DND-41 (cell line): ENCODE data around the gene SERPINB2.
A peak's percentile ranks its signal among the peaks of the same experiment; 100 is the strongest.

ENCODE experiments used
- ATAC-seq: fragments of 200-7000 bp; cut with Tn5 transposase; 3 replicates; pipeline ENCODE4 v1.9.1; 2021; ENCODE audit warnings: low read depth; ENCODE audit not compliant: insufficient read depth
- DNase-seq: peaks from one replicate; pipeline ENCODE4 v3.0.0-alpha.2; 2020
- H2AFZ ChIP-seq: 2 replicates; pipeline ENCODE4 v1.6.0; 2012; ENCODE audit warnings: low read depth, low read length
- H3K27ac ChIP-seq: 2 replicates; pipeline ENCODE4 v1.5.1; 2012; ENCODE audit warnings: low read length, inconsistent platforms
- H3K27me3 ChIP-seq: fragments of 200-600 bp; sonication (generic); 2 replicates; pipeline ENCODE4 v1.6.0; 2012; ENCODE audit warnings: low read length, mild to moderate bottlenecking, inconsistent platforms; ENCODE audit not compliant: insufficient read depth, poor library complexity
- H3K36me3 ChIP-seq: 2 replicates; pipeline ENCODE4 v1.5.1; 2012; ENCODE audit warnings: low read length, inconsistent platforms; ENCODE audit not compliant: insufficient read depth
- H3K4me1 ChIP-seq: 2 replicates; pipeline ENCODE4 v1.5.1; 2012; ENCODE audit warnings: mild to moderate bottlenecking, low read length; ENCODE audit not compliant: insufficient read depth
- H3K4me2 ChIP-seq: 2 replicates; pipeline ENCODE4 v1.6.0; 2012; ENCODE audit warnings: mild to moderate bottlenecking, moderate library complexity, low read length, inconsistent platforms; ENCODE audit not compliant: insufficient read depth
- H3K4me3 ChIP-seq, 2 experiments: fragments of 200-600 bp in 1 of 2; shearing (Covaris generic) in 1 of 2; 2 replicates each; pipeline ENCODE4 v1.5.1; 2012 to 2016; ENCODE audit warnings: inconsistent platforms in 2 of 2, low read length in 2 of 2, mild to moderate bottlenecking in 2 of 2, low read depth in 1 of 2, moderate library complexity in 1 of 2
- H3K79me2 ChIP-seq: 2 replicates; pipeline ENCODE4 v1.6.0; 2012; ENCODE audit warnings: low read length, inconsistent platforms; ENCODE audit not compliant: insufficient read depth
- H3K9ac ChIP-seq: 2 replicates; pipeline ENCODE4 v1.6.0; 2012; ENCODE audit warnings: low read depth, mild to moderate bottlenecking, inconsistent platforms, low read length, moderate library complexity
- H3K9me3 ChIP-seq: 2 replicates; pipeline ENCODE4 v1.5.1; 2012; ENCODE audit warnings: low read length, moderate library complexity, mild to moderate bottlenecking, inconsistent platforms; ENCODE audit not compliant: insufficient read depth, severe bottlenecking
- H4K20me1 ChIP-seq: 2 replicates; pipeline ENCODE4 v1.6.0; 2012; ENCODE audit warnings: low read length; ENCODE audit not compliant: insufficient read depth
- CTCF ChIP-seq: IDR thresholded peaks from 2 replicates; pipeline ENCODE4 v1.5.1; 2012; ENCODE audit warnings: borderline replicate concordance, low read length, moderate library complexity, mild to moderate bottlenecking; ENCODE audit not compliant: poor library complexity, severe bottlenecking; ENCODE audit errors: extremely low read depth
- EZH2 ChIP-seq: IDR thresholded peaks from 3 replicates; pipeline ENCODE4 v1.6.1; 2012; ENCODE audit warnings: borderline replicate concordance, low read depth, mild to moderate bottlenecking, moderate library complexity, low read length, inconsistent platforms; ENCODE audit not compliant: severe bottlenecking

SERPINB2 gene

GRCh38 chr18:63848159-63848558 is 39.3 kb upstream of the SERPINB2 start:
- peaks cover 11% of the 10 kb centered on the region for H3K27me3 ChIP-seq
- no peak for TF ChIP-seq EZH2
- peak; percentile 71 for TF ChIP-seq CTCF
- H3K9ac ChIP-seq, result no peak overlapping the region
- no peaks in the 10 kb centered on the region for H3K4me1 ChIP-seq
- H4K20me1 ChIP-seq, result no peaks in the 10 kb centered on the region
- no peak overlapping the region for H3K4me2 ChIP-seq
- H3K79me2 ChIP-seq, result no peaks in the 10 kb centered on the region
- no peak overlapping the region for H3K4me3 ChIP-seq
- H2AFZ ChIP-seq, result no peak overlapping the region
- H3K27ac ChIP-seq, result no peak overlapping the region
- H3K9me3 ChIP-seq, result no peaks in the 10 kb centered on the region
- ATAC-seq, result peak; percentile 66
- H3K36me3 ChIP-seq, result no peaks in the 10 kb centered on the region
- DNase-seq, result peak; percentile 7

- H2AFZ ChIP-seq, result no peak overlapping the region
- TF ChIP-seq EZH2, result no peak
- peak; percentile 64 for TF ChIP-seq CTCF
- no peaks in the 10 kb centered on the region for H3K79me2 ChIP-seq
- H3K27ac ChIP-seq, result no peak overlapping the region
- H3K4me1 ChIP-seq, result no peaks in the 10 kb centered on the region
- no peak overlapping the region for H3K4me3 ChIP-seq
- no peak overlapping the region for H3K4me2 ChIP-seq
- ATAC-seq (peak; percentile 76), DNase-seq (peak; percentile 29)
- H4K20me1 ChIP-seq, result no peaks in the 10 kb centered on the region
- no peak overlapping the region for H3K9ac ChIP-seq
- no peaks in the 10 kb centered on the region for H3K36me3 ChIP-seq
- H3K27me3 ChIP-seq, result peaks cover 7% of the 10 kb centered on the region
- H3K9me3 ChIP-seq, result no peaks in the 10 kb centered on the region
These were observed 37.5 kb upstream of the SERPINB2 start for GRCh38 chr18:63850020-63850419.

GRCh38 chr18:63850636-63851035 is 36.9 kb upstream of the SERPINB2 start:
- Histone ChIP-seq H3K9ac (no peak overlapping the region), H3K4me2 (no peak overlapping the region), H3K4me3 (no peak overlapping the region), H3K27me3 (peaks cover 7% of the 10 kb centered on the region), H4K20me1 (no peaks in the 10 kb centered on the region), H3K79me2 (no peaks in the 10 kb centered on the region), H2AFZ (no peak overlapping the region), H3K36me3 (no peaks in the 10 kb centered on the region), H3K4me1 (no peaks in the 10 kb centered on the region), H3K9me3 (no peaks in the 10 kb centered on the region), H3K27ac (no peak overlapping the region)
- no peak for DNase-seq
- no peak for TF ChIP-seq EZH2
- TF ChIP-seq CTCF, result no peak
- ATAC-seq, result no peak

GRCh38 chr18:63858456-63858855 is 29.0 kb upstream of the SERPINB2 start:
- Histone ChIP-seq H3K36me3 (no peaks in the 10 kb centered on the region), H3K4me1 (no peaks in the 10 kb centered on the region), H3K27ac (no peak overlapping the region), H3K4me2 (no peak overlapping the region), H3K27me3 (no peaks in the 10 kb centered on the region), H3K9ac (no peak overlapping the region), H2AFZ (no peak overlapping the region), H3K9me3 (no peaks in the 10 kb centered on the region), H3K4me3 (no peak overlapping the region), H3K79me2 (no peaks in the 10 kb centered on the region), H4K20me1 (no peaks in the 10 kb centered on the region)
- ATAC-seq (no peak), DNase-seq (no peak)
- no peak for TF ChIP-seq CTCF
- TF ChIP-seq EZH2, result no peak
